Heart left ventricle (tissue), 16 donors: ENCODE measurements around the gene WDR37. TPM values are rescaled to one million over a fixed set of nuclear protein-coding genes. Genes with fewer than 3 reads are reported as not detected.
A peak's percentile ranks its signal among the peaks of the same experiment; 100 is the strongest.

Experiments
- ATAC-seq, 4 donors: fragments of 200-7000 bp; cut with Tn5 transposase; one replicate each; pipeline ENCODE4 v1.9.1; 2020 to 2022; ENCODE audit warnings: moderate library complexity in 4 of 4, mild to moderate bottlenecking in 3 of 4, moderate number of reproducible peaks in 1 of 4
- DNase-seq, 5 donors: peaks; one replicate each; pipeline ENCODE4 v3.0.0-alpha.2; 2020
- H3K27ac ChIP-seq, 12 donors: fragments of 200-600 bp; sonication (generic) in 4 of 12; one replicate each; pipeline versions ENCODE4 v1.5.0 to v1.8.0; 2016 to 2022; ENCODE audit warnings: mild to moderate bottlenecking in 2 of 12
- H3K27me3 ChIP-seq, 9 donors: fragments of 200-600 bp; sonication (generic) in 2 of 9; one replicate each; pipeline versions ENCODE4 v1.5.1 to v1.8.0; 2016 to 2022; ENCODE audit warnings: mild to moderate bottlenecking in 3 of 9
- H3K36me3 ChIP-seq, 9 donors: fragments of 200-600 bp; sonication (generic) in 2 of 9; one replicate each; pipeline versions ENCODE4 v1.5.0 to v1.8.0; 2018 to 2022; ENCODE audit warnings: mild to moderate bottlenecking in 2 of 9
- H3K4me1 ChIP-seq, 12 donors: fragments of 200-600 bp; sonication (generic) in 4 of 12; one replicate each; pipeline versions ENCODE4 v1.5.0 to v1.8.0; 2016 to 2022; ENCODE audit warnings: mild to moderate bottlenecking in 3 of 12
- H3K4me3 ChIP-seq, 12 donors: fragments of 200-600 bp; sonication (generic) in 4 of 12; one replicate each; pipeline versions ENCODE4 v1.5.0 to v1.8.0; 2017 to 2022; ENCODE audit warnings: mild to moderate bottlenecking in 9 of 12, moderate library complexity in 4 of 12
- H3K9me3 ChIP-seq, 12 donors: fragments of 200-600 bp; sonication (generic) in 4 of 12; one replicate each; pipeline versions ENCODE4 v1.5.0 to v1.8.0; 2016 to 2022; ENCODE audit warnings: mild to moderate bottlenecking in 1 of 12
- CTCF ChIP-seq, 12 donors: fragments of 200-600 bp; sonication (generic) in 4 of 12; IDR thresholded peaks; one replicate each; pipeline versions ENCODE4 v1.5.0 to v1.8.0; 2018 to 2022; ENCODE audit warnings: antibody characterized with exemption in 12 of 12, mild to moderate bottlenecking in 5 of 12
- POLR2A ChIP-seq, 2 donors: fragments of 450-650 bp; IDR thresholded peaks; one replicate each; pipeline ENCODE4 v1.6.1; 2017; ENCODE audit warnings: antibody characterized with exemption in 2 of 2, mild to moderate bottlenecking in 2 of 2, moderate library complexity in 2 of 2
- WGBS, 4 donors: extraction: QIAGEN DNeasy Blood & Tissue Kit in 2 of 4; methylation state at CpG; one replicate each; pipeline versions ENCODE4 v1.1.5 to v1.1.7; 2013 to 2018; 5-methylcytosine and 5-hydroxymethylcytosine counted together
- intact Hi-C, 10 donors: fragments of 100-400 bp; cut with DNase I; formaldehyde crosslinking; loops; one replicate each; pipeline versions ENCODE4 v1.11.1 to v1.14.2; 2022
- polyA plus RNA-seq, 2 donors: library from polyadenylated mRNA; stranded (reverse); fragments of 200-250 nt; gene quantifications; one replicate each; pipeline ENCODE4 v1.2.3, GENCODE V29; 2013
- total RNA-seq, 9 donors: library from RNA; depleted of rRNA in 2 of 9; stranded (reverse); fragments of >200 nt in 2 of 9; fragmentation: NEBNext Ultra II Directional in 3 of 9; extraction: Animal tissue kit (Norgen Biotek cat#: 25700) in 3 of 9; gene quantifications; one replicate each; pipeline versions ENCODE4 v1.1.0 to v1.2.4, GENCODE V29; 2016 to 2023
- donor health status: ischemic (EF 13 %, LVEDD 7.1; RV severe dilation, severe dysfunction).
- donor health status: healthy with polysubstance abuse.
- donor health status: DM: no; HTN: yes; CAD: no.
- donor health status: DM: no; HTN: no; CAD: no.
- donor health status: ischemic (EF 25% LVEDD 6.9; RV normal size, moderate dysfunction).
- donor health status: ischemic (EF 25% LVEDD 5.7; RV mildly dilated, moderate dysfunction).
- donor health status: healthy.
- donor health status: DM: yes; HTN: yes; CAD: no.
- donor health status: ischemic (EF 35%, LVEDD 5.7; RV mildly dilated, moderate dysfunction).
- donor health status: nonischemic (EF 11% LVEDD 7.7; RV severe dilation, severe dysfunction).
- donor health status: DM: yes; HTN: yes; CAD: no.
- donor health status: PGD.
- donor health status: ischemic (EF 29% LVEDD 5.4; RV normal size, mild dysfunction).
- donor health status: nonischemic (EF 23%, LVEDD 6.1; RV moderate dilation, normal function).

Gene WDR37
- total and polyA plus RNA-seq, 11 donors = 8.4 to 43.3 (median 26.3) TPM

DNA sequence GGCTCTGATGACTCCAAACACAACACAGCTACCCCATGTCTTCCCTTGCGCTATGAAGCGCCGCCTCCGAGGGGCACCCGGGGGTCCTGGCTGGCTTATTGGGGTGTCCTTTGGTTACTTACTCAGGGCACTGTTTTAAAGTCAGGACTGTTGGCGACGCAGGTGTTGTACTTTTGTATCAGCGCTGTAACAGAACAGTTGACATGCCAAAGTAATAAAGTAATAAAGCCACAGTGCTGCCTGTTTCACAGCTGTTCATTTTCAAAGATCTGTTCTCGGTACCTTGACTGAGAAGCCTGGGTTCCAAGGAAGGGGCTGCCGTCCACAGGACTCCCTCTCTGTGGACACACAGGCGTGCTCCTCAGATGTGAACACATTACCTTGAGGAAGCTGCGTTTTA, 64.1 kb downstream of the WDR37 start:
- Histone ChIP-seq H3K9me3 (no peaks in the 10 kb centered on the region), H3K4me1 (peaks cover 0 to 10% (median 2%) of the 10 kb centered on the region in 12 donors), H3K36me3 (peaks cover 0 to 95% (median 90%) of the 10 kb centered on the region in 9 donors), H3K27ac (no peak overlapping the region), H3K27me3 (no peaks in the 10 kb centered on the region), H3K4me3 (no peak overlapping the region)
- intact Hi-C loops = no loop called here
- DNase-seq = no peak
- TF ChIP-seq CTCF (IDR thresholded peaks at IDR 0.05) = no peak
- TF ChIP-seq POLR2A (IDR thresholded peaks at IDR 0.05) = no peak
- ATAC-seq = peak in 1 of 4 donors; percentile 21
- 82 to 90% (median 86%) methylated on average over 12 of the region's 12 CpGs for WGBS, 4 donors

DNA sequence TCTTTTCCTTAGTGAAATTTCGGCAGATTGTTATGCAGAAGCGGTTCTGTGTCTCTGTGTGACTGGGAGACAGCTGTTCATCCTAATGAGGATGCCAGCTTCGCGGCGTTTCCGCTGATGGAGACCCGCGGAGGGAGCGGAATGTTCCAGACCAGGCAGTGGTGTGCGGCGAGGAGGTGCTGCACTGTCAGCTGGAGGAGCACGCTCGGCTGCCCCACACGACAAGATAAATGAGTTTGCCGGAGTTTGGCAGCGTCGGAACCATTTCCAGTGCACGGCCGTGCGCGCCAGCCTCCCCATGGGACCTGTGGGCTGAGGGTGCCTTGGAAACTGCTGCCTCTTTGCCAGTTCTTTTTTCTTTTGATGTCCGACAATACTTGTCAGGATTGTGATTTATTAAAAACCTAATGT, 64.6 kb downstream of the WDR37 start:
- 87 to 93% (median 89%) methylated on average over 21 to 22 of the region's 22 CpGs for WGBS, 4 donors
- no peak for DNase-seq

GRCh38 chr10:1121271-1121970, 65.2 kb downstream of the WDR37 start:
- Histone ChIP-seq H3K27me3 (no peaks in the 10 kb centered on the region), H3K36me3 (peaks cover 0 to 94% (median 91%) of the 10 kb centered on the region in 9 donors), H3K4me3 (no peak overlapping the region), H3K4me1 (peaks cover 0 to 10% (median 2%) of the 10 kb centered on the region in 12 donors), H3K27ac (no peak overlapping the region), H3K9me3 (no peaks in the 10 kb centered on the region)
- WGBS, 4 donors = 93 to 95% (median 94%) methylated on average over 23 of the region's 23 CpGs
- TF ChIP-seq POLR2A (IDR thresholded peaks at IDR 0.05) = no peak
- no peak for TF ChIP-seq CTCF (IDR thresholded peaks at IDR 0.05)
- no peak for ATAC-seq
- intact Hi-C loops = no loop called here
- DNase-seq = peak in 1 of 5 donors; percentile 4

More for the DNA sequence above, 64.6 kb downstream of the WDR37 start:
- intact Hi-C loops = no loop called here
- Histone ChIP-seq H3K36me3 (peaks cover 0 to 95% (median 90%) of the 10 kb centered on the region in 9 donors), H3K27me3 (no peaks in the 10 kb centered on the region), H3K4me3 (no peak overlapping the region), H3K27ac (no peak overlapping the region), H3K9me3 (no peaks in the 10 kb centered on the region), H3K4me1 (peaks cover 0 to 10% (median 2%) of the 10 kb centered on the region in 12 donors)
- TF ChIP-seq POLR2A (IDR thresholded peaks at IDR 0.05) (no peak), CTCF (IDR thresholded peaks at IDR 0.05) (no peak)
- peak in 1 of 4 donors; percentile 18 for ATAC-seq

- Histone ChIP-seq H3K9me3 (no peaks in the 10 kb centered on the region), H3K27me3 (no peaks in the 10 kb centered on the region), H3K4me3 (no peak overlapping the region), H3K4me1 (peaks cover 0 to 10% (median 2%) of the 10 kb centered on the region in 12 donors), H3K27ac (no peak overlapping the region), H3K36me3 (peaks cover 0 to 94% (median 92%) of the 10 kb centered on the region in 9 donors)
- no peak for TF ChIP-seq POLR2A (IDR thresholded peaks at IDR 0.05)
- no peak for TF ChIP-seq CTCF (IDR thresholded peaks at IDR 0.05)
- peak in 1 of 5 donors; percentile 4 for DNase-seq
- ATAC-seq = no peak
- 78 to 88% (median 83%) methylated on average over 6 of the region's 6 CpGs for WGBS, 4 donors
- intact Hi-C loops = no loop called here
Observed at GRCh38 chr10:1122349-1122748, 66.2 kb downstream of the WDR37 start.
